ENCODE data around the gene ANTXR1. TPM values are rescaled to one million over a fixed set of nuclear protein-coding genes. Genes with fewer than 3 reads are reported as not detected.

Gene ANTXR1
- total RNA-seq, 1 experiment from 2014 or later, result 30.8 TPM

- peaks cover 19% of the 10 kb centered on the region for H3K36me3 ChIP-seq
- no peak overlapping the region for H3K27ac ChIP-seq
- no peaks in the 10 kb centered on the region for H3K27me3 ChIP-seq (replicated peaks)
- no peak for DNase-seq (ENCODE audit: low read depth in 1 of 2, low spot score in 2 of 2)
- peaks cover 4% of the 10 kb centered on the region; the same call in 1 of the 2 replicates for H3K9me3 ChIP-seq (replicated peaks)
- no peaks in the 10 kb centered on the region for H3K4me1 ChIP-seq (replicated peaks)
- H3K4me3 ChIP-seq, result no peak overlapping the region
Measured at GRCh38 chr2:69055688-69056470, 42.9 kb downstream of the ANTXR1 start.

- Histone ChIP-seq H3K36me3 (peaks cover 19% of the 10 kb centered on the region), H3K4me1 (replicated peaks) (no peaks in the 10 kb centered on the region), H3K27me3 (replicated peaks) (no peaks in the 10 kb centered on the region), H3K27ac (no peak overlapping the region), H3K9me3 (replicated peaks) (peaks cover 4% of the 10 kb centered on the region; the same call in 1 of the 2 replicates), H3K4me3 (no peak overlapping the region)
- DNase-seq (ENCODE audit: low read depth in 1 of 2, low spot score in 2 of 2), result no peak
Measured at GRCh38 chr2:69057660-69058059, 44.7 kb downstream of the ANTXR1 start.

- DNase-seq (ENCODE audit: low read depth in 1 of 2, low spot score in 2 of 2), result no peak
- no peaks in the 10 kb centered on the region for H3K4me1 ChIP-seq (replicated peaks)
- peaks cover 22% of the 10 kb centered on the region for H3K36me3 ChIP-seq
- no peak overlapping the region for H3K4me3 ChIP-seq
- H3K9me3 ChIP-seq (replicated peaks), result peaks cover 4% of the 10 kb centered on the region; the same call in 1 of the 2 replicates
- no peaks in the 10 kb centered on the region for H3K27me3 ChIP-seq (replicated peaks)
- no peak overlapping the region for H3K27ac ChIP-seq
Measured at GRCh38 chr2:69059731-69060290, 46.8 kb downstream of the ANTXR1 start.

GRCh38 chr2:69060938-69061501 lies 48.0 kb downstream of the ANTXR1 start:
- H3K36me3 ChIP-seq, result peaks cover 22% of the 10 kb centered on the region
- H3K27ac ChIP-seq, result no peak overlapping the region
- peaks cover 4% of the 10 kb centered on the region; the same call in 1 of the 2 replicates for H3K9me3 ChIP-seq (replicated peaks)
- no peak for DNase-seq (ENCODE audit: low read depth in 1 of 2, low spot score in 2 of 2)
- no peak overlapping the region for H3K4me3 ChIP-seq
- no peaks in the 10 kb centered on the region for H3K4me1 ChIP-seq (replicated peaks)
- H3K27me3 ChIP-seq (replicated peaks), result no peaks in the 10 kb centered on the region

- Histone ChIP-seq H3K27ac (no peak overlapping the region), H3K36me3 (peaks cover 22% of the 10 kb centered on the region), H3K9me3 (replicated peaks) (peaks cover 4% of the 10 kb centered on the region; the same call in 1 of the 2 replicates), H3K27me3 (replicated peaks) (no peaks in the 10 kb centered on the region), H3K4me3 (no peak overlapping the region), H3K4me1 (replicated peaks) (no peaks in the 10 kb centered on the region)
- DNase-seq (ENCODE audit: low read depth in 1 of 2, low spot score in 2 of 2), result no peak
Measured at GRCh38 chr2:69061525-69061924, 48.5 kb downstream of the ANTXR1 start.

- no peak for DNase-seq (ENCODE audit: low read depth in 1 of 2, low spot score in 2 of 2)
- peaks cover 4% of the 10 kb centered on the region; the same call in 1 of the 2 replicates for H3K9me3 ChIP-seq (replicated peaks)
- H3K27ac ChIP-seq, result no peak overlapping the region
Measured at GRCh38 chr2:69062307-69062962, 49.5 kb downstream of the ANTXR1 start.

GRCh38 chr2:69065735-69066336 lies 52.9 kb downstream of the ANTXR1 start:
- Histone ChIP-seq H3K27ac (no peak overlapping the region), H3K4me1 (replicated peaks) (no peaks in the 10 kb centered on the region), H3K4me3 (no peak overlapping the region), H3K36me3 (peaks cover 10% of the 10 kb centered on the region), H3K27me3 (replicated peaks) (no peaks in the 10 kb centered on the region), H3K9me3 (replicated peaks) (no peaks in the 10 kb centered on the region)
- DNase-seq (ENCODE audit: low read depth in 1 of 2, low spot score in 2 of 2), result no peak

More at GRCh38 chr2:69062307-69062962, 49.5 kb downstream of the ANTXR1 start:
- Histone ChIP-seq H3K36me3 (peaks cover 19% of the 10 kb centered on the region), H3K27me3 (replicated peaks) (no peaks in the 10 kb centered on the region), H3K4me3 (no peak overlapping the region), H3K4me1 (replicated peaks) (no peaks in the 10 kb centered on the region)

GRCh38 chr2:69067026-69067630 lies 54.1 kb downstream of the ANTXR1 start:
- Histone ChIP-seq H3K4me3 (no peak overlapping the region), H3K27me3 (replicated peaks) (no peaks in the 10 kb centered on the region), H3K36me3 (peaks cover 16% of the 10 kb centered on the region), H3K4me1 (replicated peaks) (no peaks in the 10 kb centered on the region), H3K27ac (no peak overlapping the region), H3K9me3 (replicated peaks) (no peaks in the 10 kb centered on the region)
- no peak for DNase-seq (ENCODE audit: low read depth in 1 of 2, low spot score in 2 of 2)

GRCh38 chr2:69067866-69068265 lies 54.9 kb downstream of the ANTXR1 start:
- Histone ChIP-seq H3K4me1 (replicated peaks) (no peaks in the 10 kb centered on the region), H3K27ac (no peak overlapping the region), H3K4me3 (no peak overlapping the region), H3K9me3 (replicated peaks) (no peaks in the 10 kb centered on the region), H3K36me3 (peaks cover 16% of the 10 kb centered on the region), H3K27me3 (replicated peaks) (no peaks in the 10 kb centered on the region)
- no peak for DNase-seq (ENCODE audit: low read depth in 1 of 2, low spot score in 2 of 2)

GRCh38 chr2:69070969-69071368 lies 58.0 kb downstream of the ANTXR1 start:
- H3K9me3 ChIP-seq (replicated peaks), result no peaks in the 10 kb centered on the region
- H3K27me3 ChIP-seq (replicated peaks), result no peaks in the 10 kb centered on the region
- DNase-seq (ENCODE audit: low read depth in 1 of 2, low spot score in 2 of 2), result no peak
- peaks cover 7% of the 10 kb centered on the region; the same call in 1 of the 2 replicates for H3K4me1 ChIP-seq (replicated peaks)
- H3K27ac ChIP-seq, result no peak overlapping the region
- H3K36me3 ChIP-seq, result peaks cover 35% of the 10 kb centered on the region
- no peak overlapping the region for H3K4me3 ChIP-seq

- H3K36me3 ChIP-seq, result peaks cover 58% of the 10 kb centered on the region
Measured at GRCh38 chr2:69073928-69074570, 61.1 kb downstream of the ANTXR1 start.

GRCh38 chr2:69074918-69075317 lies 61.9 kb downstream of the ANTXR1 start:
- H3K27me3 ChIP-seq (replicated peaks), result no peaks in the 10 kb centered on the region
- peaks cover 7% of the 10 kb centered on the region; the same call in 1 of the 2 replicates for H3K4me1 ChIP-seq (replicated peaks)
- no peak overlapping the region for H3K27ac ChIP-seq
- DNase-seq (ENCODE audit: low read depth in 1 of 2, low spot score in 2 of 2), result no peak
- H3K36me3 ChIP-seq, result peaks cover 58% of the 10 kb centered on the region
- no peak overlapping the region for H3K4me3 ChIP-seq
- H3K9me3 ChIP-seq (replicated peaks), result no peaks in the 10 kb centered on the region

More at GRCh38 chr2:69073928-69074570, 61.1 kb downstream of the ANTXR1 start:
- Histone ChIP-seq H3K27ac (no peak overlapping the region), H3K9me3 (replicated peaks) (no peaks in the 10 kb centered on the region), H3K4me3 (no peak overlapping the region), H3K27me3 (replicated peaks) (no peaks in the 10 kb centered on the region), H3K4me1 (replicated peaks) (peaks cover 7% of the 10 kb centered on the region; the same call in 1 of the 2 replicates)
- no peak for DNase-seq (ENCODE audit: low read depth in 1 of 2, low spot score in 2 of 2)

- peaks cover 57% of the 10 kb centered on the region for H3K36me3 ChIP-seq
Measured at GRCh38 chr2:69075486-69075885, 62.5 kb downstream of the ANTXR1 start.

More at GRCh38 chr2:69075486-69075885, 62.5 kb downstream of the ANTXR1 start:
- Histone ChIP-seq H3K9me3 (replicated peaks) (no peaks in the 10 kb centered on the region), H3K27me3 (replicated peaks) (no peaks in the 10 kb centered on the region), H3K4me3 (no peak overlapping the region), H3K4me1 (replicated peaks) (peaks cover 7% of the 10 kb centered on the region; the same call in 1 of the 2 replicates), H3K27ac (no peak overlapping the region)
- DNase-seq (ENCODE audit: low read depth in 1 of 2, low spot score in 2 of 2), result no peak
